ENCODE measurements around the gene PALLD. TPM values are rescaled to one million over a fixed set of nuclear protein-coding genes. Genes with fewer than 3 reads are reported as not detected.

PALLD gene
- total and polyA plus RNA-seq, 12 donors: 30.3 to 203 (median 90.5) TPM

DNA sequence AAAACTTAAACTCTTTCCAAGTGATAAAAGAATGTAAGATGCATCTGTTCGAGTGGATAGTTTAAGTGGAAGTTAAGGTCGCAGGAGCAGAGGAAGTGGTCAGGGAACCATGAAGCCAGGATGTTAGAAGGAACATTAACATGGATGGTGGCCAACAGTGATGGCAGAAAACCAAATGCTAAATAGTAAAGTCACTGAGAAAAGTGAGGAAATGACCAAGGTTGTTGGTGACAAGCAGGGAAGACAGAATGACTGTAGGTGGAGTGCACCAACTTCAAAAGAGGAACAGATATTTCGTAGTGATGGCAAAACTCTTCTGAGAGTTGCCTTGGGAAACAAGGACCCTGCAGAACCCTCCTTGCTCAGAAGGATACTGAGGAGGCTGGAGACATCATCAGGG lies 226.2 kb downstream of the PALLD start:
- H3K36me3 ChIP-seq (replicated peaks in 1 of 2): no peaks in the 10 kb centered on the region
- no peak overlapping the region for H3K4me3 ChIP-seq
- no peaks in the 10 kb centered on the region for H3K9me3 ChIP-seq (replicated peaks in 1 of 3)
- H3K27ac ChIP-seq: peak overlapping the region in 2 of 5 donors; percentile 31 to 67
- 43 to 52% (median 47%) methylated on average over 3 of the region's 3 CpGs for WGBS, 4 donors
- DNase-seq: peak in 4 of 7 donors; percentile 24 to 41 (median 32)
- intact Hi-C loops (cut with DNase I): no loop called here
- TF ChIP-seq, protein P1, sequence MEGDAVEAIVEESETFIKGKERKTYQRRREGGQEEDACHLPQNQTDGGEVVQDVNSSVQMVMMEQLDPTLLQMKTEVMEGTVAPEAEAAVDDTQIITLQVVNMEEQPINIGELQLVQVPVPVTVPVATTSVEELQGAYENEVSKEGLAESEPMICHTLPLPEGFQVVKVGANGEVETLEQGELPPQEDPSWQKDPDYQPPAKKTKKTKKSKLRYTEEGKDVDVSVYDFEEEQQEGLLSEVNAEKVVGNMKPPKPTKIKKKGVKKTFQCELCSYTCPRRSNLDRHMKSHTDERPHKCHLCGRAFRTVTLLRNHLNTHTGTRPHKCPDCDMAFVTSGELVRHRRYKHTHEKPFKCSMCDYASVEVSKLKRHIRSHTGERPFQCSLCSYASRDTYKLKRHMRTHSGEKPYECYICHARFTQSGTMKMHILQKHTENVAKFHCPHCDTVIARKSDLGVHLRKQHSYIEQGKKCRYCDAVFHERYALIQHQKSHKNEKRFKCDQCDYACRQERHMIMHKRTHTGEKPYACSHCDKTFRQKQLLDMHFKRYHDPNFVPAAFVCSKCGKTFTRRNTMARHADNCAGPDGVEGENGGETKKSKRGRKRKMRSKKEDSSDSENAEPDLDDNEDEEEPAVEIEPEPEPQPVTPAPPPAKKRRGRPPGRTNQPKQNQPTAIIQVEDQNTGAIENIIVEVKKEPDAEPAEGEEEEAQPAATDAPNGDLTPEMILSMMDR (IDR thresholded peaks at IDR 0.05): no peak
- TF ChIP-seq POLR2A (IDR thresholded peaks at IDR 0.05): no peak
- no peaks in the 10 kb centered on the region for H3K27me3 ChIP-seq
- peaks cover 0 to 5% of the 10 kb centered on the region in 2 donors for H3K4me1 ChIP-seq (replicated peaks in 1 of 2)

DNA sequence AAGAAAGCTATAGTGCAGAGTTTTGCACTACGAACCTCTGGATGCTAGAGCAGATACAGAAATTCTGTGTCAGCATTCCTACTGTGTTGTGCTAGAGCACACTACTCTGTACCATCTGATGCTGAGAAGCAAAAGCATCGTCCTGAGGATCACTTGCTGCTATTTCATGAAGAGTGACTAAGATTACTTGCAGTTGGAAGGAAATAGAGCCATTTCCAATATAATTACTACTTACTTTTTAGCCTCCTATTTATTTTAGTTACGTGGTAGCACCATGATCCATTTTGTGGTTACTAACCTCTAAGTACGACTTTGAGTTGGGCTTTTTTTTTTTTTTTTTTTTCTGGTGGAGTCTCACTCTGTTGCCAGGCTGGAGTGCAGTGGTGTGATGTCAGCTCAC lies 226.7 kb downstream of the PALLD start:
- WGBS, 4 donors: 61 to 65% (median 64%) methylated on average over 4 of the region's 4 CpGs
- Histone ChIP-seq H3K27ac (peak overlapping the region in 1 of 5 donors; percentile 31), H3K4me1 (replicated peaks in 1 of 2) (peaks cover 0 to 5% of the 10 kb centered on the region in 2 donors), H3K36me3 (replicated peaks in 1 of 2) (no peaks in the 10 kb centered on the region), H3K27me3 (no peaks in the 10 kb centered on the region), H3K9me3 (replicated peaks in 1 of 3) (no peaks in the 10 kb centered on the region), H3K4me3 (no peak overlapping the region)
- intact Hi-C loops (cut with DNase I): no loop called here
- DNase-seq: no peak
- TF ChIP-seq, protein P1 (IDR thresholded peaks at IDR 0.05): no peak
- TF ChIP-seq POLR2A (IDR thresholded peaks at IDR 0.05): no peak

GRCh38 chr4:168724243-168724642 lies 227.4 kb downstream of the PALLD start:
- intact Hi-C loops (cut with DNase I): no loop called here
- Histone ChIP-seq H3K4me1 (replicated peaks in 1 of 2) (peaks cover 0 to 5% of the 10 kb centered on the region in 2 donors), H3K27me3 (no peaks in the 10 kb centered on the region), H3K27ac (no peak overlapping the region), H3K9me3 (replicated peaks in 1 of 3) (no peaks in the 10 kb centered on the region), H3K4me3 (no peak overlapping the region), H3K36me3 (replicated peaks in 1 of 2) (no peaks in the 10 kb centered on the region)
- no peak for DNase-seq
- TF ChIP-seq POLR2A (IDR thresholded peaks at IDR 0.05): no peak
- TF ChIP-seq, protein P1 (IDR thresholded peaks at IDR 0.05): no peak

DNA sequence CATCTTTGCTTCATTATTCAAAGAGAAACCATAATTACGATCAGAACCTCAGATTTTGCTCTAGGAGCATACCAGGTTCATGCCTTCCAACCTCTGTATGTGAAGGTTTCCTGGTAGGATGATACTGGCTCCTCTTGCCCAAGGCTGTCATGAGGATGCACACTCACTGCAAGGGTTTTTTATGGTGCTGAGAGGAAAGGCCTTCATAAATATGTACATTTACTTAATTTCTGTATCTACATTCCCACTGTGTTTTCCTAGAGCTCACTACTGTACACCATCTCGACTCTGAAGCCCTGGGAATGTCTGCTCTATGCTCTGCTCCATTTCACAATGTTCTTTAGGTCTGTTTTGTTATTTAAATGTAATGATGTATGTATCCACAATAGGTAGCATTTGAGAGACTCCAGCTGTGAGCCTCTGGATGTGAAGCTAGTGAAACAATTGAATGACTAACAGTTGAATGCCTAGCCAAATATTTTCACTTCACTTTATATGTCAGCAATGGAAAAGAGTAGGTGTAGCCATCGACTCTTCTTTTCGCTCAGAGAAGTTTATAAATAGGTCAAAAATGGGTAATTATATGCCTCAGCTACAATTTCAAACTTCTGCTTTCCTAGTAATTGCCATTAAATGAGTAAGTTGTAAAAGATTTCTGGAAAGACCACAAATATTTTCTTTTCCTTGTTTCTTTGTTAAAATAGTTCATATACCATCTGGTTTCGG lies 228.0 kb downstream of the PALLD start:
- Histone ChIP-seq H3K27me3 (no peaks in the 10 kb centered on the region), H3K4me1 (replicated peaks in 1 of 2) (peaks cover 0 to 5% of the 10 kb centered on the region in 2 donors), H3K36me3 (replicated peaks in 1 of 2) (no peaks in the 10 kb centered on the region), H3K4me3 (no peak overlapping the region), H3K9me3 (replicated peaks in 1 of 3) (no peaks in the 10 kb centered on the region), H3K27ac (no peak overlapping the region)
- TF ChIP-seq POLR2A (IDR thresholded peaks at IDR 0.05): no peak
- TF ChIP-seq, protein P1 (IDR thresholded peaks at IDR 0.05): no peak
- intact Hi-C loops (cut with DNase I): no loop called here
- WGBS, 4 donors: 69 to 77% (median 74%) methylated on average over 5 of the region's 5 CpGs
- no peak for DNase-seq
